NCI-H2107 treated with DMSO at 0.1 percent for 48 hours (cell line): ENCODE data around the gene BCAP31.
A peak's percentile ranks its signal among the peaks of the same experiment; 100 is the strongest.
"Not testable (repeated sequence)": the region's sequence is repeated elsewhere in the genome, so short reads cannot be mapped to it uniquely, and the experiment has no call there.

Source experiments
- DNase-seq: peaks from one replicate; lab custom pipeline; 2025; ENCODE audit not compliant: unreplicated experiment; lab: John Stamatoyannopoulos, UW

BCAP31 gene

GRCh38 chrX:153684467-153685155 is 39.6 kb downstream of the BCAP31 start:
- no peak for DNase-seq

GRCh38 chrX:153683486-153683885 is 40.7 kb downstream of the BCAP31 start:
- not testable (repeated sequence) for DNase-seq

GRCh38 chrX:153681175-153681574 is 43.0 kb downstream of the BCAP31 start:
- DNase-seq, result no peak

- DNase-seq, result no peak
Measured at GRCh38 chrX:153674219-153674851, 49.9 kb downstream of the BCAP31 start.

GRCh38 chrX:153673428-153674218 is 50.6 kb downstream of the BCAP31 start, which contains the start of gene PNCK:
TSS of gene PNCK (minus strand) at chrX:153673813. CDS start at chrX:153673076, 737 bp downstream.
- no peak for DNase-seq

GRCh38 chrX:153672531-153673427 is 51.4 kb downstream of the BCAP31 start:
- no peak for DNase-seq

GRCh38 chrX:153671589-153672530 is 52.3 kb downstream of the BCAP31 start:
- no peak for DNase-seq

- no peak for DNase-seq
Measured at GRCh38 chrX:153670748-153671588, 53.2 kb downstream of the BCAP31 start.

- no peak for DNase-seq
Measured at GRCh38 chrX:153669901-153670731, 54.1 kb downstream of the BCAP31 start.

- no peak for DNase-seq
Measured at GRCh38 chrX:153669174-153669890, 54.9 kb downstream of the BCAP31 start.

- DNase-seq, result no peak
Measured at GRCh38 chrX:153668423-153669173, 55.6 kb downstream of the BCAP31 start.

GRCh38 chrX:153667956-153668396 is 56.2 kb downstream of the BCAP31 start:
- peak; percentile 73 for DNase-seq

- DNase-seq, result no peak
Measured at GRCh38 chrX:153667281-153667955, 56.8 kb downstream of the BCAP31 start.

GRCh38 chrX:153665726-153666306 is 58.4 kb downstream of the BCAP31 start:
- DNase-seq, result no peak

GRCh38 chrX:153662266-153662665 is 61.9 kb downstream of the BCAP31 start:
- no peak for DNase-seq

GRCh38 chrX:153659268-153659667 is 64.9 kb downstream of the BCAP31 start:
- no peak for DNase-seq
